Lung (tissue), 12 donors: ENCODE data around the gene PCDHGC4. TPM values are rescaled to one million over a fixed set of nuclear protein-coding genes. Genes with fewer than 3 reads are reported as not detected.

Experiments
- ATAC-seq: fragments of 200-7000 bp; cut with Tn5 transposase; one replicate; pipeline ENCODE4 v1.9.1; 2020; ENCODE audit warnings: moderate number of reproducible peaks; ENCODE audit not compliant: insufficient read depth, low FRiP score
- DNase-seq, 3 donors: peaks; one replicate each; pipeline ENCODE4 v3.0.0-alpha.2; 2013 to 2017
- H3K27ac ChIP-seq, 2 donors: one replicate each; pipeline ENCODE4 v1.5.1; 2013; ENCODE audit warnings: mild to moderate bottlenecking in 2 of 2, moderate library complexity in 2 of 2, control low read depth in 1 of 2, inconsistent platforms in 1 of 2, low read depth in 1 of 2, low read length in 1 of 2
- H3K27me3 ChIP-seq, 3 donors: one replicate each; pipeline ENCODE4 v1.5.1; 2013; ENCODE audit warnings: low read length in 2 of 3; ENCODE audit not compliant: control insufficient read depth in 3 of 3, insufficient read depth in 3 of 3
- H3K36me3 ChIP-seq, 4 donors: one replicate each; pipeline ENCODE4 v1.5.1; 2013; ENCODE audit warnings: low read length in 4 of 4, mild to moderate bottlenecking in 1 of 4, moderate library complexity in 1 of 4; ENCODE audit not compliant: control insufficient read depth in 4 of 4, insufficient read depth in 4 of 4
- H3K4me1 ChIP-seq, 5 donors: one replicate each; pipeline ENCODE4 v1.5.1; 2013; ENCODE audit warnings: low read length in 5 of 5, mild to moderate bottlenecking in 2 of 5, moderate library complexity in 1 of 5; ENCODE audit not compliant: control insufficient read depth in 5 of 5, insufficient read depth in 5 of 5
- H3K4me3 ChIP-seq: one replicate; pipeline ENCODE4 v1.5.1; 2013; ENCODE audit warnings: mild to moderate bottlenecking, control low read depth, moderate library complexity
- H3K9ac ChIP-seq, 2 donors: one replicate each; pipeline ENCODE4 v1.5.1; 2013; ENCODE audit warnings: low read length in 2 of 2, control low read depth in 1 of 2; ENCODE audit not compliant: insufficient read depth in 1 of 2
- H3K9me3 ChIP-seq, 4 donors: one replicate each; pipeline ENCODE4 v1.5.1; 2013; ENCODE audit warnings: low read length in 3 of 4, mild to moderate bottlenecking in 1 of 4, moderate library complexity in 1 of 4; ENCODE audit not compliant: control insufficient read depth in 4 of 4, insufficient read depth in 3 of 4
- WGBS, 2 donors: extraction: QIAGEN DNeasy Blood & Tissue Kit; methylation state at CpG; one replicate each; pipeline ENCODE4 v1.1.7; 2013; 5-methylcytosine and 5-hydroxymethylcytosine counted together
- polyA plus RNA-seq, 2 donors: library from polyadenylated mRNA; stranded (reverse); fragments of 200-250 nt; gene quantifications; one replicate each; pipeline ENCODE4 v1.2.1, GENCODE V29; 2013
- total RNA-seq, 2 donors: library from RNA; depleted of rRNA in 1 of 2; stranded (reverse); fragments of >200 nt in 1 of 2; gene quantifications; one replicate each; pipeline ENCODE4 v1.2.1, GENCODE V29; 2014 to 2021
- TF ChIP-seq, protein P1 (sequence below): IDR thresholded peaks from 2 replicates; pipeline ENCODE4 v1.5.1; 2012; ENCODE audit warnings: mild to moderate bottlenecking; ENCODE audit errors: control extremely low read depth, extremely low read depth
- donor health status: control.
- donor health status: control.
- donor health status: Bipolar disorder and iron deficiency.
- donor health status: healthy.
- donor health status: DM: yes; HTN: yes; CAD: no.

Gene PCDHGC4
- total and polyA plus RNA-seq, 4 donors, result 0.08 to 8.7 (median 1.7) TPM

- DNase-seq, result no peak
- TF ChIP-seq, protein P1, sequence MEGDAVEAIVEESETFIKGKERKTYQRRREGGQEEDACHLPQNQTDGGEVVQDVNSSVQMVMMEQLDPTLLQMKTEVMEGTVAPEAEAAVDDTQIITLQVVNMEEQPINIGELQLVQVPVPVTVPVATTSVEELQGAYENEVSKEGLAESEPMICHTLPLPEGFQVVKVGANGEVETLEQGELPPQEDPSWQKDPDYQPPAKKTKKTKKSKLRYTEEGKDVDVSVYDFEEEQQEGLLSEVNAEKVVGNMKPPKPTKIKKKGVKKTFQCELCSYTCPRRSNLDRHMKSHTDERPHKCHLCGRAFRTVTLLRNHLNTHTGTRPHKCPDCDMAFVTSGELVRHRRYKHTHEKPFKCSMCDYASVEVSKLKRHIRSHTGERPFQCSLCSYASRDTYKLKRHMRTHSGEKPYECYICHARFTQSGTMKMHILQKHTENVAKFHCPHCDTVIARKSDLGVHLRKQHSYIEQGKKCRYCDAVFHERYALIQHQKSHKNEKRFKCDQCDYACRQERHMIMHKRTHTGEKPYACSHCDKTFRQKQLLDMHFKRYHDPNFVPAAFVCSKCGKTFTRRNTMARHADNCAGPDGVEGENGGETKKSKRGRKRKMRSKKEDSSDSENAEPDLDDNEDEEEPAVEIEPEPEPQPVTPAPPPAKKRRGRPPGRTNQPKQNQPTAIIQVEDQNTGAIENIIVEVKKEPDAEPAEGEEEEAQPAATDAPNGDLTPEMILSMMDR, result no peak
- Histone ChIP-seq H3K36me3 (peaks cover 0 to 43% (median 19%) of the 10 kb centered on the region in 4 donors), H3K27ac (no peak overlapping the region), H3K27me3 (peaks cover 0 to 59% (median 0%) of the 10 kb centered on the region in 3 donors), H3K9ac (no peak overlapping the region), H3K4me3 (no peak overlapping the region), H3K9me3 (peaks cover 0 to 14% (median 0%) of the 10 kb centered on the region in 4 donors), H3K4me1 (peaks cover 0 to 47% (median 16%) of the 10 kb centered on the region in 5 donors)
- no peak for ATAC-seq
- 88 to 92% methylated on average over 10 of the region's 10 CpGs for WGBS, 2 donors
These were observed 5.0 kb downstream of the PCDHGC4 start for GRCh38 chr5:141489841-141490240.

DNA sequence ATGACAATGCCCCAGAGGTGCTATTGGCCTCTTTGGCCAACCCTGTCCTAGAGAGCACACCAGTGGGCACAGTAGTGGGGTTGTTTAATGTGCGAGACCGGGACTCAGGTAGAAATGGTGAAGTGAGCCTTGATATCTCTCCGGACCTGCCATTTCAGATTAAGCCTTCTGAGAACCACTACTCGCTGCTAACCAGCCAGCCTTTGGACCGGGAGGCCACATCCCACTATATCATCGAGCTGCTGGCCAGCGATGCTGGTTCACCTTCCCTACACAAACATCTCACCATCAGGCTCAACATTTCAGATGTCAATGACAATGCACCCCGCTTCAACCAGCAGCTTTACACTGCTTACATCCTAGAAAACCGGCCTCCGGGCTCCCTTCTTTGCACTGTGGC, 5.4 kb downstream of the PCDHGC4 start:
- TF ChIP-seq, protein P1, result no peak
- ATAC-seq (no peak), DNase-seq (no peak)

GRCh38 chr5:141490771-141491170, 5.9 kb downstream of the PCDHGC4 start:
- no peak overlapping the region for H3K9ac ChIP-seq
- ATAC-seq, result no peak

More for the DNA sequence above, 5.4 kb downstream of the PCDHGC4 start:
- H3K9me3 ChIP-seq, result peaks cover 0 to 10% (median 0%) of the 10 kb centered on the region in 4 donors
- peaks cover 0 to 43% (median 20%) of the 10 kb centered on the region in 4 donors for H3K36me3 ChIP-seq
- WGBS, 2 donors, result 95 to 96% methylated on average over 10 of the region's 10 CpGs
- H3K9ac ChIP-seq, result no peak overlapping the region
- peaks cover 0 to 59% (median 0%) of the 10 kb centered on the region in 3 donors for H3K27me3 ChIP-seq
- H3K4me3 ChIP-seq, result no peak overlapping the region
- H3K4me1 ChIP-seq, result peaks cover 0 to 47% (median 20%) of the 10 kb centered on the region in 5 donors
- no peak overlapping the region for H3K27ac ChIP-seq

More at GRCh38 chr5:141490771-141491170, 5.9 kb downstream of the PCDHGC4 start:
- DNase-seq, result no peak
- peaks cover 0 to 5% (median 0%) of the 10 kb centered on the region in 4 donors for H3K9me3 ChIP-seq
- H3K36me3 ChIP-seq, result peaks cover 0 to 43% (median 19%) of the 10 kb centered on the region in 4 donors
- no peak overlapping the region for H3K4me3 ChIP-seq
- TF ChIP-seq, protein P1, result no peak
- 87 to 88% methylated on average over 13 of the region's 13 CpGs for WGBS, 2 donors
- peaks cover 0 to 47% (median 25%) of the 10 kb centered on the region in 5 donors for H3K4me1 ChIP-seq
- H3K27ac ChIP-seq, result no peak overlapping the region
- peaks cover 0 to 61% (median 0%) of the 10 kb centered on the region in 3 donors for H3K27me3 ChIP-seq
